Epithelial cell of umbilical artery (primary cell): ENCODE data around the gene FAM210B. TPM values are rescaled to one million over a fixed set of nuclear protein-coding genes. Genes with fewer than 3 reads are reported as not detected.

Experiments used
- total RNA-seq: library from RNA; depleted of rRNA; stranded (reverse); fragments of >200 nt; gene quantifications from 2 replicates; pipeline ENCODE4 v1.2.3, GENCODE V29; 2014

FAM210B gene, protein sequence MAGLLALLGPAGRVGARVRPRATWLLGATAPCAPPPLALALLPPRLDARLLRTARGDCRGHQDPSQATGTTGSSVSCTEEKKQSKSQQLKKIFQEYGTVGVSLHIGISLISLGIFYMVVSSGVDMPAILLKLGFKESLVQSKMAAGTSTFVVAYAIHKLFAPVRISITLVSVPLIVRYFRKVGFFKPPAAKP
- total RNA-seq = 34.8 and 43.2 TPM in 2 replicates

DNA sequence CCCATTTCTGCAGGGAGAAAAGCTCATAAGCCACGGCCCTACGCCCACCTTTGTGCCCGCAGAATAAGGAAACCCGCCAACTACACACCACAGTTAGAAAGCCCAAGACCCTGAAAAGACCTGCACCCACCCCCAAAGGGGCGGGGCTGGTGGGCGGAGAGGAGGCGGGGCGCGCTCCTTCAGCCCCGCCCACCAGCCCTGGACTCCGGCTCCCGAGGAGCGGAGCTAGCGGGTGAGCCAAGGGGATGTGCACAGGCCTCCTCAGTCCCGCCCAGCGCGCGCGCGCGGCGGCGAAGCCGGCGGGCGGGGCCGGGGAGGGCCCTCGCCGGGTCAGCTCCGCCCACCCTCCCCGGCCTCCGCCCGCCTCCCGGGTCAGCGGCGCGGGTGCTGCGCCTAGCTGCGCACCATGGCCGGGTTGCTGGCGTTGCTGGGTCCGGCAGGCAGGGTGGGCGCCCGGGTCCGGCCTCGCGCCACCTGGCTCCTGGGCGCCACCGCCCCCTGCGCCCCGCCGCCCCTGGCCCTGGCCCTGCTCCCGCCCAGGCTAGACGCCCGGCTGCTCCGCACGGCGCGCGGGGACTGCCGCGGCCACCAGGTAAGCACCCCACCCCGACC lies at the start of gene FAM210B:
Gene FAM210B (plus strand): TSS at position 375 of the 612 bp plus-strand sequence. CDS start 32 bp downstream, at position 407.

DNA sequence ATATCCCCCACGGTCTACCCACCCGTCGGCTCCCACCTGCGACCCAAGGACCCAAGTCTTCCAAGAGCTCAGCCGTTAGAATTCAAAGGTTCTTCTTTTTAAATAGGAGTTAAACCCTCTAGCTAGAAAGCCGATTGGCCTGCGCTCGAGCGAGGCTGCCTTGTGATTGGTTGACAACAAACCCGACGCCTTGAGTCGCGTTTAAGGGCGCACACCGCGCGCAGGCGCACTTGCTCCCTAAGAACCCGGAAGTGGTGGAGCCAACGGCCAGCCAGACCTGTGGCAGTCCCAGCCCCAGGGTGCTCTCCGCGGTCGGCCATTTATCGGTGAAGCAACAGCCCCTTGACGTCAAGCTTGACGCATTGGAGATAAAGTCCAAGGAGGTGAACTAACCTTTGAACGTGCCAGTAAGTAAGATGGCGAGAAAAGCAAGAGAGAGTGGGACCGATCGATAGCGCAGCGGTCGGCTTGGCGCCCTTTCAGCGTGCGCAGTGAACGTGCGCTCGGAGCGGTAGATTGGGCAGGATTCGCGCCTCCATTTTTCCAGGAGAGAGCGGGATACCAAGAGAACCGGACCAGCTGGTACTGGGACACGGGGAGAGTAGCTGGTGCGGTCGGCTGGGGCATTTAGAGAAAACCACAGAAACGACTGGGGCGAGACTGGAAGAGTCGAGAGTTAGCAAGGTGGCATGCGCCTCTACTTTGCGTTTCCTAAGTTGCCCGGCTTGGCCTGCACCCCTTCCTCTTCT lies 33.5 kb downstream of the FAM210B start, which contains the start of the genes AURKA and CSTF1:
Gene AURKA (minus strand): TSS at position 84 of the 749 bp plus-strand sequence. CDS start 4,018 bp downstream, outside the sequence.
Gene CSTF1 (plus strand): TSS at position 514 of the 749 bp plus-strand sequence. CDS start 2,908 bp downstream, outside the sequence.

DNA sequence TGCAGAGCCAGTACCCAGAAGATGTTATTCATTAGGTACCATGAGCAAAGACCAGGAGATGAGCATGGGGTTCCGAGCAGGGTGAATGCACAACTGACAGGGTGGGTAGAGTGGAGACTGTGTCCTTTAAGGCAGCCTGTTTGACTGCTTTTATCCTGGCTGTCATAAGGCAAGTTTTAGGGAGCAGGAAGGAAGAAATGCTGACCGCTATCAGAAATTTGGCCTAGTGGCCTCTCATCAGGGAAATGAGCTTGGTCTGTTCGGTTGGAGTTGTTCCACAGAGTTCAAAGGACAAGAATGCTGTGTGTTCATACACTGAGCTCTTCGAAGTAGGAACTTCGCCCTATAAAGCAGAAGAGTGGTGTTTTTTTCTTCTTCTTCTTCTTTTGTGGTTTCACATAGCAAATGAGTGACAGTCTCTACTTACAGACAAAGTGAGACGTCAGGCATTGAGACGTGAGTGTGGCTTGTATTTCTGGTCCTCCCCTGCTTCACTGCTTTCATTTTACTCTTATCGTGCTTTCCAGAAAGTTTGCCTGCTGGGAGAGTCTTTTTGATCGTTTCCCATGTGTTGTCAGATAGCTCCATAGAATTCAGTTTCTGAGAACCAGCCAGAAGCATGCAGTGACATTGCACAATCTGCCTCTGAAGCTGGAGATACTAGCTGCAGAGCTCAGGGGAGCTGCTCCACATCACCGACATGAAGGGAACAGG lies 53.1 kb downstream of the FAM210B start, which contains the start of gene CASS4:
Gene CASS4 (plus strand): TSS at position 502 of the 714 bp plus-strand sequence. CDS start 199 bp downstream, at position 701.

Other genes starting within 250 kb of the FAM210B start
- gene MC3R, start 110.2 kb upstream of the FAM210B start, total RNA-seq = not detected in 2 replicates
- 45.8 and 59.1 TPM in 2 replicates for gene AURKA, start 33.2 kb downstream of the FAM210B start, total RNA-seq
- 33.0 and 33.8 TPM in 2 replicates for gene CSTF1, start 33.7 kb downstream of the FAM210B start, total RNA-seq
- not detected in 2 replicates for gene CASS4, start 53.3 kb downstream of the FAM210B start, total RNA-seq
- 89.6 and 104 TPM in 2 replicates for gene RTF2, start 109.7 kb downstream of the FAM210B start, total RNA-seq
- not detected in 2 replicates for gene FAM209A, start 165.8 kb downstream of the FAM210B start, total RNA-seq
- not detected in 2 replicates for gene FAM209B, start 174.3 kb downstream of the FAM210B start, total RNA-seq